Fibroblast of the conjunctiva (primary cell): ENCODE data around the gene GTPBP10.

Experiments used
- DNase-seq: peaks from one replicate; pipeline ENCODE4 v3.0.0-alpha.2; 2010; ENCODE audit warnings: low read depth

GTPBP10 gene

GRCh38 chr7:90432752-90433151 lies 86.2 kb downstream of the GTPBP10 start:
- no peak for DNase-seq

DNA sequence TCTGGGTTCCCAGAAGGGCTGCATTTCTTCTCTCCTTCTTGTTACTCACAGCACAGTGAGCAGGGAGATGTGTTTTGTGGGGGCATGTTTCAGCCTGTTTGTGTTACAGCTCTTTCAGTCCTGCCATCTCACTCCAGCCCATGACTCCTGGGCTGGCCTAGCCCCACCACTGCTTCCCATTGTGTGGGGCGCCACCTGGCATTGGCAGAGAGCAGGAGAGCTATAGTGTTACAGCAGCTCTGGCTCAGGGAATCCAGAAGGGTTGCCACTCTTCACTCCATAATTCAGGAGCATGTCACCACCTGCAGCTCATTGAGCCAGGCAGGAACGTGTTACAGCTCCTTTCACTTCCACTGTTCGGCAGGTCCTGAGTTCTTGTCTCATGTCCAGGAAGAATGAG lies 86.7 kb downstream of the GTPBP10 start:
- DNase-seq: no peak
